ENCODE measurements around the gene INSM2.

Gene INSM2, protein sequence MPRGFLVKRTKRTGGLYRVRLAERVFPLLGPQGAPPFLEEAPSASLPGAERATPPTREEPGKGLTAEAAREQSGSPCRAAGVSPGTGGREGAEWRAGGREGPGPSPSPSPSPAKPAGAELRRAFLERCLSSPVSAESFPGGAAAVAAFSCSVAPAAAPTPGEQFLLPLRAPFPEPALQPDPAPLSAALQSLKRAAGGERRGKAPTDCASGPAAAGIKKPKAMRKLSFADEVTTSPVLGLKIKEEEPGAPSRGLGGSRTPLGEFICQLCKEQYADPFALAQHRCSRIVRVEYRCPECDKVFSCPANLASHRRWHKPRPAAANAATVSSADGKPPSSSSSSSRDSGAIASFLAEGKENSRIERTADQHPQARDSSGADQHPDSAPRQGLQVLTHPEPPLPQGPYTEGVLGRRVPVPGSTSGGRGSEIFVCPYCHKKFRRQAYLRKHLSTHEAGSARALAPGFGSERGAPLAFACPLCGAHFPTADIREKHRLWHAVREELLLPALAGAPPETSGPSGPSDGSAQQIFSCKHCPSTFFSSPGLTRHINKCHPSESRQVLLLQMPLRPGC

DNA sequence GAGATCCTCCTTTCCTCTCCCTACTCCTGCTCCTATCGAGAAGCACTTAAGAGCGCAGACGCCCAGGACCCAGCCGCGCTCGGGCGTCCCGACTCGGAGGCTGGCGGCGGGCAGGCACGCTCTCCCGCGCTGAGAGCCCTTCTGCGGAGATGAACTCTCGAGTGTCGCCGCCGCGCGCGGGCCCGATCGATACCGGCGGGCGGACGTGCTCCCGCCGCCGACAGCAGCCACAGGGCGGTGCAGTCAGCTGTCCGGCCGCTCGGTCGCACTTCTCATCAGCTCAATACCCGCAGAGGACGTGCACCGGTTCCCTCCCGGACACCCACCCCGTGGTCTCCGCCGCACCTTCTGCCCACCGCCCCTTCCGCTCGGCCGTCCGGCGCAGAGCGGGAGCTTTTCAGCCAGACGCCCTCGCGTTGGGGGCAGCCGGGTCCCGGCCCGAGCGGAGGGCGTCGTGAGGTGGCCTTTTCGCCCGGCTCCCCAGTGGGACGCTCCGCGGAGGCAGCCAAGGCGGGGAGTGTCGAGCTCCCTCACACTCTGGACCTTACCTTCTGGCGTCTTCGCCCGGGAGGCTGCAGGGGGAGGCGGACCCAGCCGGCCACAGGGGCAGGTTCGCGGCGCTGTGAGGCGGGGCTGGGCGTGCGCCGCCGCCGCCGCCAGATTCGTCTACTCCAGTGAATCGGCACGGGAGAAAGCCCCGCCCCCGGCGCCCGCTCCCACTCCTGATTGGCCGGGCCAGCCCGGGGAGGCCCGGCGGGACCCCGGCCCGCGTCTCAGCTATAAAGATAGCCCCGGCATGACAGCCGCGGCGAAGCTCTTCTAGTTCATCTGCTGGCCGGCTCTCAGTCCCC is at the start of gene INSM2:
TSS of gene INSM2 (plus strand) at position 808 of the 851 bp plus-strand sequence. CDS start 89 bp downstream, outside the sequence.
- DNase-seq (ENCODE audit: low read depth): peak; percentile 35

DNA sequence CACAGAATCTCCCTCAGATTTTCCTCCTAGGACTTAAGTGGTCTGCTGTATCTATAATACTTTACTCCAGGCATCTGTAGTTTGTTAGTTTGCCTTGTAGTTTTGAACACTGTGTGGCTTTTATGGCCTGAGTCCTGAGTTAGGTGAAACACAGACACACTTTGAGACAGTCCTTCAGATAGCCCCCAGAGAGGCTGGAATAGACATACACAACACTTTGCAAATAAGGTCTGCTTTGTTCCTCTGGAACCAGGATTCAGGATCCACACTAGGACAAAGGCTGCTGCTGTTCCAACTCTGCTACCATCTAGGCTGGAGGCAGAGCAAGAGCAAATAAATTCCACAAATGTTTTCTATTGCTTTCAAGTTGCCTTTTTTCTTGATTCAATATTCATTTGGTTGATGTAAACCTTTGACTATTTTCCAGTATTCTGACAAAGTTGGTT is 41.4 kb upstream of the INSM2 start:
- DNase-seq (ENCODE audit: low read depth): no peak

DNA sequence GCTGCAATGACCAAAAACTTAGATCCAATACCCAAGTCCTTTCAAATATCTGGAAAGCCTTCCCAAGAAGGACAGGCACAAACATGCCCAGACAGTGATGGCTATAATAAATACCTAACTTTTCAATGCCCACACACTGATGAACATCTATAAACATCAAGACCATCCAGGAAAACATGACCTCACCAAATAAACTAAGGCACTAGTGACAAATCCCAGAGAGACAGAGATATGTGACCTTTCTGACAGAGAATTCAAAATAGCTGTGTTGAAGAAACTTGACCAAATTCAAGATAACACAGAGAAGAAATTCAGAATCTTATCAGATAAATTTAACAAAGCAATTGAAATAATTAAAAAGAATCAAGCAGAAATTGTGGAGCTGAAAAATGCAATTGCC is 38.7 kb upstream of the INSM2 start:
- no peak for DNase-seq (ENCODE audit: low read depth)

DNA sequence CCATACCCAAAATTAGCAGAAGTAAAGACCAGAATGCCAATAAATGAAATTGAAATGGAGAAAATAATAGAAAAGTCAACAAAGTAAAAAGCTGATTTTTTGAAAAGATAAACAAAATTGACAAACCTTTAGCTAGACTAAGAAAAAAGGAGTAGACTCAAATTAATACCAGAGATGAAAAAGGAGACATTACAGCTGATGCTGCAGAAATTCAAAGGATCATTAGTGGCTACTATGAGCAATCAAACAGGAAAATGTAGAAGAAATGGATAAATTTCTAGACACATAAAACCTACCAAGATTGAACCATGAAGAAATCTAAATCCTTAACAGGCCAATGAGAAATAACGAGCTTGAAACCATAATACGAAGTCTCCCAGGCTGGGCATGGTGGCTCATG is 34.8 kb upstream of the INSM2 start:
- DNase-seq (ENCODE audit: low read depth): no peak

DNA sequence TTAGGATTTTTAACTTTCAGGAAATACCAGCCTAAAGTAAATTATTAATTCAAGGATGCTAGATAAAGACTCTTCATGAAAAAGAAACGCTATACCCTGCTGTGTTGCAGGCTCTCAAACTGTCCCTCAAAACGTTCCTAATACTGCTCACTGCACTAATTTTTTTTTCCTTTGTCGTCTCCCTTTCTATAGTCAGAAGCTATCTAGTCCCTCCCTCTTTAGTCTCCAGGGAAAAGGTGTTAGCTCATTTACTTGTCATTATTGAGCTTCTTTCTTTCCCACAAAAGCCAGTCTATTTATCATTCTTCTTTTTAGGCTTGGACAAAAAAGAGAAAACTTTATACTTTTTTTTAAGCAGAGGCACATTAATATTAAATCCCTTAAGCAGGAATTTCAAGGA is 30.3 kb upstream of the INSM2 start:
- DNase-seq (ENCODE audit: low read depth): no peak

DNA sequence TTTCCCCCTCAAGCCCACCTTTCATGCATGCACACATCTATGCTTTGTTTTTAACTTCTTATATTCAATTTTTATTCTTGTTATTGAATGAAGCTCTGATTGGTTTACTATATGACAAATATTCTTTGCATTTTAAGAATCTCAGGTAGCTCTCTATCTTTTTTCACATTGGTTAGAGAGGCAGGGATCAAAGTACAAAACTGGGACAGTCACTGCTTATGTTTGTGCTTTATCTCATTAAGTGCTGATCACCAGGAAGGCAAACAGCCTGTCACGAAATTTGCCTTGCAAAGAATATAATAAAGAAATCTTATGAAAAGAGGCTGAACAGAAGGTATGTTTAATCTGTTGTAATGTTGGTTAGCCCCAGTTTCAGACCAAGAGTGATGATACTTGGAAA is 29.7 kb upstream of the INSM2 start:
- DNase-seq (ENCODE audit: low read depth): no peak

DNA sequence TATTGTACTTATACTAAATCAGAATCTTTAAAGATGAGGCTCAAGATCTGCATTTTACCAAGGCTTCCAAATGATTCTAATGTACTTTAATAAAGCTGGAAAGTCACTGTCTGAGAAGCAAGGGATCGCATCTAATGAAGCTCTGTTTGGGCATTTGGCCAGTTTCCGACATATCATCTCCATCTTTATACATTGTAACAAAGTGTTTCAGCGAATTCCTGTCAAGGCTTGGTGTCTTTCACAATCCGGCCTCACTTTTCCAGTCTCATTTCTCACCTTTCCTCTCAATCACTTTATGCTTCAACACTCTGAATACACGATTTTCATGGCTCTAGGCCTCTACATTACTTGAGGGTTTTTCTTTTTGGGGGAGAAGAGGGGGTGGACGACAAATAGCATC is 27.5 kb upstream of the INSM2 start:
- DNase-seq (ENCODE audit: low read depth): no peak

DNA sequence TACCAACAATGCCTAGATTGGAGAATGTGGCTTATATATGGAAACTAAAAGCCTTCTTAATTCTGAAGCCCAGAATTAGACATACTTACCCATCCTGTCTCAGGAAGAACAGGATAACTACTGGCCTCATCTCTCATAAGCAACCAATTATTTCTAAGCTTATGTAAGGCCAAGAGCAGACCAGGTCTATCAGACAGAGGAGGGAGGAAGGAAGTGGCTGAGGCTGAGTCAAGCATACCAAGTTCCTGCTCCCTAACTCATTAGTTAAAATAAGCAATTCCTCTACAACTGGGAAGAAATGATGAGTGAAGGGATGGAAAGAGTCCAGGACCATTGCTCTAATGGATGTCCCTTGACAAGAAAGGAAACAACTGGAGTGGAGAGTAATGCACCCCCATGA is 27.0 kb upstream of the INSM2 start:
- peak; percentile 29 for DNase-seq (ENCODE audit: low read depth)

DNA sequence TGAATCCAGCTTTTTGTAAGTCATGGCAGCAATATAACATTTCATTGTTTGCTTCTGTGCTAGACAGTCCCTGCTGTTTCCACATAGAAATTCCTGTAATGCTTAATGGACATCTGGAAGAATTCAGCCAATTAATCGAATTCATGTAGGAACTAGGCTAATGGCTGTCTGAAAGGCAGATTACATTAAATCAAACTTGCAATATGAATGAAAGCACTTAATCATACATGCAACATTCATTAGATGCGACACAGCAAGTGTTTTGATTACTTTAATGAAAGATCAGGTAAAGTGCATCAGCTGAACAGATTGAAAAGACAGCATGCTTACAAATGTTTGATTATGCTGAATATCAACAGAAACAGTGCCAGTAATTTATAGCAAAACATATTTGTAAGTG is 24.1 kb upstream of the INSM2 start:
- DNase-seq (ENCODE audit: low read depth): no peak

DNA sequence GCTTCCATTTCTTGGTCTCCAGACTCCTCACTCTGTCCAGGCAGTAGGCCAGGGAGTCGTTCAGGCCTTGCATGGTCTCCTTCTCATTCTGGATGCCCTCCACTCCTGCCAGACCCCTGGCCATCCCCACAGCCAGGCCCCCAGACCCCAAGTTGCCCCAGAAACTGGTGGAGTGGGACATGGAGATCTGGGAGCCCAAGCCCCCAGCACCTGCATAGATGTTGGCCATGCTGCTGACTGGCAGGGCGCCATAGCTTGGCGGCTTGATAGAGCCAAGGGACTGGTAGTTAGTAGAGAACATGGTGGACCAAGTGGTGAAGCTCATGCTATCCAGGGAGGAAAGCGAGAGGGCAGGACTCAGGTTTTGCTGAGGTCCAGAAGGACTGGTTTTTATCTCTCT is 21.2 kb upstream of the INSM2 start:
- DNase-seq (ENCODE audit: low read depth): no peak

DNA sequence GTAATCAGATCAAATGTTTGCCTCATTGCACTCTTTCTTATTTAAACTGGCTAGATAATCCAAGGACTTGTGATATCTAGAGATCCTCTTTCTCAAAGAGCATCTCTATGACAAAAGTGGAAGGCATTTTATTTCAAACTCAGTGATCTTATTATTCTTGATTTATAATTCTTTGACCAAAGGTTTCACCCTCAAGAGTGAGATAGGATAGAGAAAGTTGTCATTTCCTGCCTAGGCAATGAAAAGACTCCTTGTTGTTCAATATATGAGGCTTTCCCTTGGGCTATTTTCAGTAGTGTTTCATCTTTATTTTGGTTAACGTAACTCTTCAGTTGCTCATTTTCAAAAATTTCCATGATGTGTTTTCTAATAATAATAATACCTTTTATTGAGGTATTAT is 18.0 kb upstream of the INSM2 start:
- DNase-seq (ENCODE audit: low read depth): no peak

DNA sequence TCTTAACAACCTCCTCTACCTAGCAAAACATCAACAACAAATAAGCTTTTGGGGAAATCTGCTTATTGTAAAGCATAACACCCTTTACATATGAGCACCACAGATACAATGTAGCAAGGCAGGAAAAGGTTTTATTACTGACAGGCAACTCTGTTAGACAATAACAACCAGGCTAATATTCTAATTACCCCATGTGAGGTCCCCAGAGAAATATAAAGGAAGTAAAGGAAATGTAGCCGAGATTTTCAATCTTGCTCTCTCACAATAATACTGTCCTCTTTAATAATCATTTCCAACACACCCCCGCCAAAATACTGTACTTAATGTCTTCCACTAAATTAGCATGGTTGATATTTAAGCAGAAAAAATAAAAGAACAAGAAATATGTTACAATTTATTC is 14.0 kb upstream of the INSM2 start:
- DNase-seq (ENCODE audit: low read depth): no peak

DNA sequence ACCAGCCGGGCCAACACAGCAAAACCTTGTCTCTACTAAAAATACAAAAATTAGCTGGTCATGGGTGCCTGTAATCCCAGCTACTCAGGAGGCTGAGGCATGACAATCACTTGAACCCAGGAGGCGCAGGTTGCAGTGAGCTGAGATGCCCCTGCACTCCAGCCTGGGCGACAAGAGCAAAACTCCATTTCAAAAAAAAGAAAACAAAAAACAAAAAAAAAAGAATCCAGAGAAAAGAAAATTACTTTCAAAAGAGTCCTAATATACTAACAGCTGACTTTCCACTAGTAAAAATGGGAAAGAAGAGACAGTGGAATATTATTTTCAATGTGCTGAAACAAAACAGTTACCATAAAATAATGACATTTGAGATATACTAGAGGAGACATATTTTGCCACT is 8.3 kb upstream of the INSM2 start:
- no peak for DNase-seq (ENCODE audit: low read depth)

DNA sequence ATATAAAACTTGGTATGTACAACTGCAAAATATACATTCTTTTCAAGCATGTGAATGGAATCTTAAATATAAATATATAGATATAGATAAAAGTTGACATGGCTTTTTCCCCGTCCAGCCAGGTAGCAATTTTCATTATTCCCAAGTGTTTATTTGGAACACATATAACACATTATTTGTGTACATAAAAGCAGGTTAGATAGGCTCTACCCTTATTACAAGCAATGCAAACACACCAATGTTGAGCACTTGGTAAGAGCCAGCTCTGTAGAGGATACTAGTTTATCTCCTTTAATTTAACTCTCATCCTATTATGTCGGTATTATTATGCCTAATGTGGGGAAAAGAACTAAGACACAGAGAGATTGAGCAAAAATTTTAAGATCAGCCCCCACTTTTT is 7.0 kb upstream of the INSM2 start:
- no peak for DNase-seq (ENCODE audit: low read depth)

DNA sequence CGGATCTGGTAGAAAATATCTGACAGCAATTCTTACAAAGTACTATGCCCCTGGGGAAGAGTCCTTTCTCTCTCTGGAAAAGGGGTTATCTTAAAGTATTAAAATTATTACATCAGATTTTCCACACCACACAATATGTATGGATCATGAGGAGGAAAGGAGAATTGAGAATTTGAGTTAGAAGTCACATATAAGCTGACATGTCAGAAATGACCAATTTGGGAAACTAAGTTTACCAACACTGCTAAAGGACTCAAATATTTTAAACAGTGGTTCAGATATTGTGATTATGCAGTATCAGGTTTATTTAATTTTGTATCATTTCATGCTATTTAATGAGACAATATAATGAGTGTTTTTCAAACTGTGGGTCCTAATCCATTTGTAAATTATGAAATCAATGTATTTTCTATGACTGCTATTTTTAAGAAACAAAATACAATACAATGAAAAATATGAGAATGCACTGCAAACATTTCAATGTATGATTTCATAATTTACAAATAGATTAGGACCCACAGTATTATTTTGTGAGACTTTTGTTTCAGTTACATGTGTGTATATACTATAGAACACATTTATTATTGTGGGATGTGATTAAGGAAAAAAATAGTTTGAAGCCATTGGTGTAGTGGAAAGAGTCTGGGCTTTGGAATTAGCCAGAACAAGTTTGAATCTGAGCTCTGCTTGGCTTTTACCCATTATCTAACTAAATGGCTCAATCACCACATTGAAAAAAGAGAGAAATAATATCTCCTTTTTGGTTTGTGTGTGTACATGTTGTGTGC is 1.8 kb upstream of the INSM2 start:
- DNase-seq (ENCODE audit: low read depth): no peak

DNA sequence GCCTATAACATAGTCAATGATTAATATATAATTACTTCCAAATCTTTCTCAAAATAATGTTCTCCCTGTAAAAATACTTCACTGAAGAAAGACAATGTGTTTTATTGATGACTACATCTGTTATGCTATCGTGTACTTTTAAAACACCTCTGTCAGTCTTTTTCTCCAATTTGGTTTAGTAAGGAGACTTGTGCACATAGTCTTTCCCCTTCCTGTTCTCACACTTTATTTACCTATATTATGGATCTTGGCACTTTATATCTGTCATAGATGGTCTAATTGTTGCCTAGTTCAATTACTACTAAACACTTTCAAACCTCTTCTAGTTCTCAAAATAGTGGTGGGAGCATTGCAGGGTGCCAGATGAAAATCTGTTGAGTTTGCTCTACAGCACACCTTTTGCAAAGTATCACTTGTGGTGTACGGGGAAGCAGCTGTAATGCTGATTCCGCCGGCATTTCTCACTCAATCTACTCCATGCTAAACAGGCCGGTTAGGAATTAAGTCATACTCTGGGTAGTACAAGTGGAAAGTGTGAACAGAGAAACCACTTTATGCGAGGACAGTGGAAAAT is 1.1 kb upstream of the INSM2 start:
- no peak for DNase-seq (ENCODE audit: low read depth)

DNA sequence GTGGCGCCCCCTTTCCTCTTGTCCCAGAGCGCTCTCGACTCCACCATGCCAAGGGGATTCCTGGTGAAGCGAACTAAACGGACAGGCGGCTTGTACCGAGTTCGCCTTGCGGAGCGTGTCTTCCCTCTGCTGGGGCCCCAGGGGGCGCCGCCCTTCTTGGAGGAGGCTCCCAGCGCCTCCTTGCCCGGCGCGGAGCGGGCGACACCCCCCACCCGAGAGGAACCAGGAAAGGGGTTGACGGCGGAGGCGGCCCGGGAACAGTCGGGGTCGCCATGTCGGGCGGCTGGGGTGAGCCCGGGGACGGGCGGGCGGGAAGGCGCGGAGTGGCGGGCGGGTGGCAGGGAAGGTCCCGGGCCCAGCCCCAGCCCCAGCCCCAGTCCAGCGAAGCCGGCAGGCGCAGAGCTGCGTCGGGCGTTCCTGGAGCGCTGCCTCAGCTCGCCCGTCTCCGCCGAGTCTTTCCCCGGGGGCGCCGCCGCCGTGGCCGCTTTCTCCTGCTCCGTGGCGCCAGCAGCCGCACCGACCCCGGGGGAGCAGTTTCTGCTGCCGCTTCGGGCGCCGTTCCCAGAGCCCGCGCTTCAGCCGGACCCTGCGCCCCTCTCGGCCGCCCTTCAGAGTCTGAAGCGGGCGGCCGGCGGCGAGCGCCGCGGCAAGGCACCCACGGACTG is 376 bp downstream of the INSM2 start:
- no peak for DNase-seq (ENCODE audit: low read depth)

DNA sequence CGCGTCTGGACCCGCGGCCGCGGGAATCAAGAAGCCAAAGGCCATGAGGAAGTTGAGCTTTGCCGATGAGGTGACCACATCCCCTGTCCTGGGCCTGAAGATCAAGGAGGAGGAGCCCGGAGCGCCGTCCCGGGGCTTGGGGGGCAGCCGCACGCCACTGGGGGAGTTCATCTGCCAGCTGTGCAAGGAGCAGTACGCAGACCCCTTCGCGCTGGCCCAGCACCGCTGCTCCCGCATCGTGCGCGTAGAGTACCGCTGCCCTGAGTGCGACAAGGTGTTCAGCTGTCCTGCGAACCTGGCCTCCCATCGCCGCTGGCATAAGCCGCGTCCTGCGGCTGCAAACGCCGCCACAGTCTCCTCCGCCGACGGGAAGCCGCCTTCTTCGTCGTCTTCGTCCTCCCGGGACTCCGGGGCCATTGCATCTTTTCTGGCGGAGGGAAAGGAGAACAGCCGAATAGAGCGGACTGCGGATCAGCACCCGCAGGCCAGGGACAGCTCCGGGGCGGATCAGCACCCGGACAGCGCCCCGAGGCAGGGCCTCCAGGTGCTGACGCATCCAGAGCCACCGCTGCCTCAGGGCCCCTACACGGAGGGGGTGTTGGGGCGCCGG is 1.0 kb downstream of the INSM2 start:
- DNase-seq (ENCODE audit: low read depth): no peak

DNA sequence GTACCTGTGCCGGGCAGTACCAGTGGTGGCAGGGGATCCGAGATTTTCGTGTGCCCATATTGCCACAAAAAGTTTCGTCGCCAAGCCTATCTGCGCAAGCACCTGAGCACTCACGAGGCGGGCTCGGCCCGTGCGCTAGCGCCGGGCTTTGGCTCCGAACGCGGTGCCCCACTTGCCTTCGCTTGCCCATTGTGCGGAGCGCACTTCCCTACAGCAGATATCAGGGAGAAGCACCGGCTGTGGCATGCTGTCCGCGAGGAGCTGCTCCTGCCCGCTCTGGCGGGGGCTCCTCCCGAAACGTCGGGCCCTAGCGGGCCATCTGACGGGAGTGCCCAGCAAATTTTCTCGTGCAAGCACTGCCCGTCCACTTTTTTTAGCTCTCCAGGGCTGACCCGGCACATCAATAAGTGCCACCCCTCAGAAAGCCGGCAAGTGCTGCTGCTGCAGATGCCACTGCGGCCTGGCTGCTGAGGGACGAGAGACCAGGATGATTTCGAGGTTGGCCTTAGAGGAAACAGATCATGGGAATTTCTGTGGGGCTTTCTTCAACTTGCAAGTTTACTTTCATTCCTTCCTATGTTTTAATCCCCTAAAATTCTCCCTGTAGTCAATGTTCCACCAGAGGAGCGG is 1.6 kb downstream of the INSM2 start:
- DNase-seq (ENCODE audit: low read depth): no peak

DNA sequence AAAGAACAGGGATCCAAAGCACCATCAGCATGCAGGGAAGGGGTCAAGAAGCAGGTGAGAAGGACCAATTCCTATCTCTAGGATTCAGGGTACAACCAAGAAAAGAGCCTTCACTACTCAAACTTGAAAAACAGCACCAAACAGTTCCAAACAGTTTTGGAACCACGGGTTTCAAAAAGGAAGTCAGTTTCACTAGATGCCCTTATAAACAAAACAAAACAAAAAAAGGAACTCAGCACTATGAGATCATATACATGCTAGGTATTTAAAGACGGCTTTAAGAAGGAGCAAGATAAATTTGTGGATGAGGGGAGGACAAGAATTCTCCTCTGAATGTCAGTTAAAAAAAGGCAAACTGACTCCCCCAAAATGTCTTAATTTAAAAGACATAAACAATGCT is 6.0 kb downstream of the INSM2 start:
- no peak for DNase-seq (ENCODE audit: low read depth)

Data from HS-5 (cell line).